A172 (cell line): ENCODE measurements around the gene CAMTA1. TPM values are rescaled to one million over a fixed set of nuclear protein-coding genes. Genes with fewer than 3 reads are reported as not detected.
"Not testable (repeated sequence)": the region's sequence is repeated elsewhere in the genome, so short reads cannot be mapped to it uniquely, and the experiment has no call there.

Source experiments
- DNase-seq: peaks from one replicate; pipeline ENCODE4 v3.0.0-alpha.2; 2015; ENCODE audit warnings: low spot score
- total RNA-seq: library from RNA; depleted of rRNA; stranded (reverse); fragments of >200 nt; shearing (Covaris generic); gene quantifications from 2 replicates; pipeline ENCODE4 v1.2.3, GENCODE V29; 2014

The CAMTA1 gene
- total RNA-seq, 1 experiment from 2014 or later, result 97.5 TPM

- DNase-seq, result no peak
Observed at GRCh38 chr1:7302873-7303272, 517.6 kb downstream of the CAMTA1 start.

DNA sequence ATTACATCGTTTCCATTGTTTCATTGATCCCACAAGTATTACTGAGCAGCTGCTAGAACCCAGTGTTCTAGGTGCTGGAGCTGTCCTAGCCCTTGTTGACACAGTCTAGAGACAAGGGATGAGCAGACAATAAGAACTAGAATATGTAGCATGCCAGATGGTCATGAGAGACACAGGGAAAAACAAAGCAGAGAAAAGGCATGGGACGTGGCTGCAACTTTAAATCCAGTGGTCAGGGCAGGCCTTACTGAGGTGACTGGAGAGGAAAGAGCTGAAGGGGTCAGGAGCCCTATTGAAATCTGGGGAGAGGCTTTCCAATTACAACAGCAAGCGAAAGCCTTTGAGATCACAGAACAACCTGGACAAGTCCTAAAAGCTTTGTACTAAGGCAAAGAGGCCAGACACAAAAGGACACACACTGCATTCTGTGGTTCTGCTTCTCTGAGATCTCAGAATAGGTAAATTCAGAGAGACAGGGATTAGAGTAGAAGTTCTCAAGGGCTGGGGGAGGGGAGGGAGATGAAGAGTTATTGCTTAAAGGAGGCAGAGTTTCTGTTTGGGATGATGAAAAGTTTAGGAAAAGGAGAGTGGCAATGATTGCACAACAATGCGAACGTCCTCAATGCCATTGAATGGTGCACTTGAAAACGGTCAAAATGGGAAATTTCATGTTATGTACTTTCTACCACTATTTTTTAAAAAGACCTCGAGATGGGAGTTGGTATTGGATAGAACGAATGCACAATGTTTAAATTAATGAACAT, 518.5 kb downstream of the CAMTA1 start:
- no peak for DNase-seq

DNA sequence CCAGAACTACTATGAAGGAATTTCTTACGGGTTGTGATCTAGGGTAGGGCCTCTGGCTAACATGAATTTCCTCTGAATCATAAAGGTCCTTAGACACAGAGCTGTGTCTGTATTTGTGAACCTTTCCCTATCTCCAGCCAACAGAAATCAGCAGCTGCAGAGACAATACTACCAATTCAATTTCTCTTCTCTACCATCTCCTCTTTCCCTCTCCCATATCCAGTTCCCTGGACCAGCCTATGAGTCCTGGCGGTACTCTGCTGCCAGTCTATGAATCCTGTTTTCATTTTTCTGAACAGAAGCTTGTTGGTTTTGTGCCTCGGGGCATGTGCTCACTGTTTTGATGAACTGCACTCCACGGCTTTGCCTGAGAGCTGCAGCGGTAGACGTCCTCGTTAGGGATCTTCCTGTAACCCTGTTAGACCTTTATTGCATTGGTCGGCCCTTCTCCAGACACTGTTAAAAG, 527.9 kb downstream of the CAMTA1 start:
- DNase-seq, result peak; percentile 16

DNA sequence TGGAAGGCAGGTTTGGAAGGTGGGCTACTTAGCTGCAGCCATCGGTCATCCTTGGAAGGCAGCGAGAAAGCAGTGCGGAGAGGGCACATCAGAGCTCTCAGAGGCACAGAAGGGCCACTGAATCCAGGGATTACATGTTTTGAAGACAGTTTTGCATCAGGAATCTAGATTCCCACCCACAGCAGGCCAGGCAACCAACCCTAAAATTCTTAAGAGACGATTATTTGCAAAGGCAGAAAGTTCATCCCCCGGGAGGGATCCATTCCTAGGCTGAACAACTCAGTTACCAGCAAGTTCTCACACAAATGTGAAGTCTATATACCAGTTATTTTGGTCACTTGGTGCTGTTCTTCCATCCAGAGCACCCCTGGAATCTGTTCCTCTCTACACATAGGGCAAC, 528.6 kb downstream of the CAMTA1 start:
- DNase-seq, result no peak

GRCh38 chr1:7315316-7315715, 530.1 kb downstream of the CAMTA1 start:
- no peak for DNase-seq

GRCh38 chr1:7315946-7316345, 530.7 kb downstream of the CAMTA1 start:
- DNase-seq, result no peak

DNA sequence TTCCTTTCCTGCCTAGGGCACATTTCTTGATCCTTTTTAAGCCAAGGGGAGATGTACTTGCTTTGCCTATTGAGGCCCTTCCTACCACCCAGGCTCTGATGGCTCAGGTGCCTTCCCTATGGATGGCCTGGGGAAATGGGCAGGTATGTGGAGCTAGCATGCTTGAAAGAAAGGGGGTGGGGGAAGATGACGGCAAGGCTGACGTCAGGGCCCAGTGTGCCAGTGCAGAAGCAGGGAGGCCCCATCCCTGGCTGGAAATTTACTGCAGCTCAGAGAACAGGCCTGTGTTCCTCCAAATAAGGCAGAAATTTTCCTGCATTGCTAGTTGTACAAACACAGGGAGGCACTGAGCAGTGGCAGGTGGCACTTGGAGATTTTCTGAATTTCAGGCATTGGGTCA, 532.6 kb downstream of the CAMTA1 start:
- DNase-seq, result no peak

- DNase-seq, result no peak
Observed at GRCh38 chr1:7319196-7319595, 533.9 kb downstream of the CAMTA1 start.

DNA sequence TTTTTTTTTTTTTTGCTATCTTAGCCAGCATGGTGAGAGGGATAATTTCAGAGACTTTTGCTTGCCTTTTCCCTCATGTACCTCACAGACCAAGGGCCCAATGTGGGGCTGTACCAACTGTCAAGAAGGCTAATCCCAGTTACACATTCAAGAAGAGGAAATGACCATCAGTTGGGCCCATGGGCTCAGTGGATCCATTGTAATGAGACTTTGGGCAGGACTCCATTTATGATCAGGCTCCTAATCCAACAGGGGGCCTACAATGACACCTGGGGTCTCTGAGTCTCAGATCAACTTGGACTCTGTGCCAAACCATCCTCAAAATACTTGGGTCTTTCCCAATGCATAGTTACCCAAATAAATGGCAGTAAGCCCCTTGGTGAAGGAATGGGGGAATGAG, 535.4 kb downstream of the CAMTA1 start:
- no peak for DNase-seq

- DNase-seq, result no peak
Observed at GRCh38 chr1:7322283-7322785, 537.1 kb downstream of the CAMTA1 start.

DNA sequence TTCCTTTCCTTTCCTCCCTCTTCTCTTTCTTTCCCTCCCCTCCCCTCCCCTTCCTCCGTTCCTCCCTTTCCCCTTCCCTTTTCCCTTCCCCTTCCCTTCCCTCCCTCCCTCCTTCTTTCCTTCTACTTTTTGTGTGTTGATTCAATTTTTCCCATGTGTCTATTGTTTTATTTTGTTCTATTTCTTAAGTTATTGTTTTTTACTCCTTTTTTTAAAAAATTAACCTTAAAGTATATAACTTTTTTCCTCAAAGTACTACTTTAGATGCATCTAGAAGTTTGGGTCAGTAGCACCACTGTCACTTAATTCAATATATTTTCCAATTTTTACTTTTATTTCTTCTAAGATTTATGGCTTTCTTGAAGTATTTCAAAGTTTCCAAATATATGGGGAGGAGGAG, 537.7 kb downstream of the CAMTA1 start:
- DNase-seq, result no peak

DNA sequence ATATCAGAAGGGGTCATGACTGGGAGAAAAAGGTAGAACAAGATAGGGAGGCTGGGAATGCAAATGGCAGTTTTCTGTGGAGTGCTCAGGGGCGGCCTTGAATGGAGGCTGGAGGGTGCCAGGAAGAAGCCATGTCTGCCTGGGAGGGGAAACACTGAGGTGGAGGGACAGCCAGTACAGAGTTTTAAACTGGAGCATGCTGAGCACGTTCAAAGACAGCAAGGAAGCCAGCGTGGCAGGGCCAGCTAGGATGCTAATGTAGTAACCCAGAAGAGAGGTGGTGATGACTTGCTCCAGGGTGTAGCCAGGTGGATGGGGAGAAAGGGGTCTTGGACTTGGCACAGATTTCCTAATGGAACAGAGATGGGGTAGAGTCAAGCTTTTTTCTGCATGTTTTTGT, 540.0 kb downstream of the CAMTA1 start:
- no peak for DNase-seq

DNA sequence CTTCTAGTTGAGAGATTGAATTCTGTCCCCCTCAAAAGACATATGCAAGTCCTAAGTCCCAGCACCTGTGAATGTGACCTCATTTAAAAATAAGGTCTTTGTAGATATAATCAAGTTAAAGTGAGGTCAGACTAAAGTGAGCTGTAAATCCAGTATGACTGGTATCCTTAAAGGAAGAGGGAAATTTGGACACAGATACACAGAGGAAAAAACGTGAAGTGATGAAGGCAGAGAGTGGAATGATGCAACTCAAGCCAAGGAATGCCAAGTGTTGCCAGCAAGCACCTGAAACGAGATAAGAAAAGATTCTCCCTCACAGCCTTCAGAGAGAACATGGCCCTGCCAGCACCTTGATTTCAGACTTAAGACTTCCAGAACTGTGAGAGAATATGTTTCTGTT, 541.1 kb downstream of the CAMTA1 start:
- DNase-seq, result no peak

GRCh38 chr1:7327849-7328248, 542.6 kb downstream of the CAMTA1 start:
- DNase-seq, result no peak

- DNase-seq, result no peak
Observed at GRCh38 chr1:7329868-7330615, 544.8 kb downstream of the CAMTA1 start.

DNA sequence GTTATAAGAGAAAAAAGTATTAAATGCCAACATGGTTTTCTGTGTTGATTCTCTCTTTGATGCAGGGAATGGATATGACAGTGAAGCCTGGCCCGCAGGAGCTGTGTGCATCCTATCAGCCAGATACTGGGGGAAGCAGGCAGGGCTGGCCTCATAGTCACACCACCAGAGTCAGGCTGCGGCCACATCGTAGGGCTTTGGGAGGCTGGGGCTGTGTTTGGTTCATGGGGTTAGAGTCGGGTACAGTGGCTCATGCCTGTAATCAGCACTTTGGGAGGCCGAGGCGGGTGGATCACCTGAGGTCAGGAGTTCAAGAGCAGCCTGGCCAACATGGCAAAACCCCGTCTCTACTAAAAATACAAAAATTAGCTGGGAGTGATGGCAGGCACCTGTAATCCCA, 545.5 kb downstream of the CAMTA1 start:
- DNase-seq, result not testable (repeated sequence)

- no peak for DNase-seq
Observed at GRCh38 chr1:7331926-7332535, 546.8 kb downstream of the CAMTA1 start.

DNA sequence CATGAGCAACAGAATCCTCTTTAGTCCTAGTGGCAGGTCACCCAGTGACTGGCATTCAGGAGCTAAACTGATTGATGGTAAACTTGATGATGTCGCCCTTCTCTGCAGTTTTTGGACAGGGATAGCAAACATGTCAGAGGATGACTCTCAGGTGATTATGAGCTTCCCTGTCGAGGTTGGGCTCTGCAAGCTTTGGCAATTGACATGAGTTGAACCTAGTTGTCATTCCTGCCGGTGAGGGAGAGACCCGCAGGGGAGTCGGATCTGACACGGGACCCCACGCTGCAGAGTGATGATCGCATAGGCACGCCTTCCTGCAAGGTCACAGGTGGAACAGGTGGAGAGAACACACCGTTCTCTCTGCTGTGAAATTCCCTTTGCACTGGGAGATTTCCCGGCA, 547.8 kb downstream of the CAMTA1 start:
- DNase-seq, result no peak

DNA sequence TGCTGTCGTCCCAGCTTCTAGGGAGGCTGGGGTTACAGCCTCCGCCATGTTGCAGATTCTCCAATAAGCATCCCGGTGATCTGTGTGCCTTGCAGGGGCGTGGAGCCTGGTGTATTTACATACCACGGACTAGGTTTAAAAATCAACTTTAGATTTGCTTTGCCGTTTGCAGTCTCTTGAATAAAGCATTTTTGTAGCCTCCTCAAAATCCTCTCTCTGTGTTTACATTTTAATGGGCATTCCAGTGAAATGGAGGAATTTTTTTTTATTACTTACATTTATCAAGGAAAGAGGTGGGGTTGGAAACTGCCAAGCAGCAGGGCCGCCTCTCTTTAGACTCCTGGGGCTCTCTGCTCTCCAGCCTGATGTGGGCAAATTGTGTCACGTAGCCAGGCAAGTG, 548.4 kb downstream of the CAMTA1 start:
- DNase-seq, result no peak

DNA sequence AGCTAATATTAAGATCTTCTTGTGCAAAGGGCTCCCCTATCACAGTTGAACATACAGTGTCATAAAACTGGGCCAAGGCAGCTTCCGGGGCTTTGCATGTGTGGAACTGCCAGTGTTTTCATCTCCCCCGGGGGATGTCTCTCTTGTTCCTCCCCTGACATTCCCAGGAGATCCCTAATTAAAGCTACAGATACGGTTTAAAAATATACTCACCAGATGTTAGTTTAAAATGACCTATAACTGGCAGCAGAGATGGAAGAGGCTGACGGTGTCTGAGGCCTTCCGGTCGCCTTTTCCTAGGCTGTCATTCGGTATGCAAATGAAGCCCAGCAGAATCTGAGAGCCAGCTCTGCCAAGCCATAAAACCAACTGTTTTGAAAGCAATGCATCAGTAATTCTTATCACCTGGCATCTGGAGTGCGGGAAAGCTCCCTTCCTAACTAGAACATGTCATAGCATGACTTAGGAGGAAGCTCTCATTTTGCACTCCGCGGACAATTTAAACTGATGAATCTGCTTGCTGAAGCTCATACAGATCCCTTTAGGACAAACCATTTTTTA, 549.3 kb downstream of the CAMTA1 start:
- DNase-seq, result peak; percentile 14

- DNase-seq, result no peak
Observed at GRCh38 chr1:7335224-7335879, 550.1 kb downstream of the CAMTA1 start.

DNA sequence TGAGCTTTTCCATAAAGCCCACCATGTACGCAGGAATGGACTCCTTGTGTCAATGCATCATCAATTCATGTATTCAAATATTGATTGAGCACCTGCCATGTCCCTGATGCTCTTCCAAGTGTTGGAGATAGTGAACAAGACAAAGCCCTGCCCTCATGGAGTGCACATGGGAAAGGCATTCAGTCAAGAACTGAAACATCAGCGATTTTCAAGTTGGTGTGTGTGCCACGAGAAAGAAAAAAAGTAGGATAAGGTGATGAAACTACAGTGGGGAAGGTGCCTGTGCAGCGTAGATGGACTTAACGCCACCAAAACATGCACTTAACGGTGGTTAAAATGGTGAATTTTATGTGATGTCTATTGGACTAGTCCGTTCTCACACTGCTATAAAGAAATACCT, 553.2 kb downstream of the CAMTA1 start:
- no peak for DNase-seq
